ENCODE measurements around the gene ARHGAP24.

DNA sequence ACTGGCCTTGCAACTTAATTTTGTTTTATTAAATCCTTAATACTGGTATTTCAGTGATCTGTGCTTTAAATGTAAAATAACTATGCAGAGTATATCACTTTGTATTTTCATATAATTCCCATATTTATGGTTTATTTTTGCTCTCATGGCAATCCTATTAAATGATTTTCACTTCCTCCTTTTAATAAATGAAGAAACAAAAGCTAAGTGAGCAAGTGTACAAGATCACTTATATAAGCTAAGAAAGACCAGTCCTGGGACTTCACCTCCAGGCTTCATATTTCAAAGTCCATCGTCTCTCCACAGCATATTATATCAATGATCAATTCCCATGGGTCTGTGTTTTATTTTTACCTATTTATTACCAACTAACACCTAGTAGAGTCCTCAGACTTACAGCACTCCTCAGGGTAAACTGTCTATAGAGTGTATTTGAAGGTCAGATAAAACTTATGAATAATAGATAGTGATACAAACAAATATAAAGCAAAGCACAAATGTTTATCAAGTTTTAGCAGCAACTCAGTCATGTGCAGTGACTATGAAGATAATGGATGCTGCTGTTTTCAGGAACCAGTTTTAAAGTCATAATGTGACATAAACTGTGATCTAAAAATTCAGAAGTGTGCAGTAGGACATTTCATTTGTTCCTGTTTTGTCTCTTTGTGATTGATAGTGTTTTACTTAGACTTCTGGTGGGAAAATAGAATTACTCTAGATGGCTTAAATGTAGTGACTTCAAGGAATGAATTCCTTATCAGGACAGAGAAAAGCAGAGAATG lies 56.8 kb downstream of the ARHGAP24 start:
- TF ChIP-seq, protein P1, sequence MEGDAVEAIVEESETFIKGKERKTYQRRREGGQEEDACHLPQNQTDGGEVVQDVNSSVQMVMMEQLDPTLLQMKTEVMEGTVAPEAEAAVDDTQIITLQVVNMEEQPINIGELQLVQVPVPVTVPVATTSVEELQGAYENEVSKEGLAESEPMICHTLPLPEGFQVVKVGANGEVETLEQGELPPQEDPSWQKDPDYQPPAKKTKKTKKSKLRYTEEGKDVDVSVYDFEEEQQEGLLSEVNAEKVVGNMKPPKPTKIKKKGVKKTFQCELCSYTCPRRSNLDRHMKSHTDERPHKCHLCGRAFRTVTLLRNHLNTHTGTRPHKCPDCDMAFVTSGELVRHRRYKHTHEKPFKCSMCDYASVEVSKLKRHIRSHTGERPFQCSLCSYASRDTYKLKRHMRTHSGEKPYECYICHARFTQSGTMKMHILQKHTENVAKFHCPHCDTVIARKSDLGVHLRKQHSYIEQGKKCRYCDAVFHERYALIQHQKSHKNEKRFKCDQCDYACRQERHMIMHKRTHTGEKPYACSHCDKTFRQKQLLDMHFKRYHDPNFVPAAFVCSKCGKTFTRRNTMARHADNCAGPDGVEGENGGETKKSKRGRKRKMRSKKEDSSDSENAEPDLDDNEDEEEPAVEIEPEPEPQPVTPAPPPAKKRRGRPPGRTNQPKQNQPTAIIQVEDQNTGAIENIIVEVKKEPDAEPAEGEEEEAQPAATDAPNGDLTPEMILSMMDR (conservative IDR thresholded peaks at IDR 0.05), result no peak
- TF ChIP-seq ZFX (IDR thresholded peaks at IDR 0.05), result no peak
